ENCODE data around the gene HMGN4.
"Not testable (repeated sequence)": the region's sequence is repeated elsewhere in the genome, so short reads cannot be mapped to it uniquely, and the experiment has no call there.

The HMGN4 gene

DNA sequence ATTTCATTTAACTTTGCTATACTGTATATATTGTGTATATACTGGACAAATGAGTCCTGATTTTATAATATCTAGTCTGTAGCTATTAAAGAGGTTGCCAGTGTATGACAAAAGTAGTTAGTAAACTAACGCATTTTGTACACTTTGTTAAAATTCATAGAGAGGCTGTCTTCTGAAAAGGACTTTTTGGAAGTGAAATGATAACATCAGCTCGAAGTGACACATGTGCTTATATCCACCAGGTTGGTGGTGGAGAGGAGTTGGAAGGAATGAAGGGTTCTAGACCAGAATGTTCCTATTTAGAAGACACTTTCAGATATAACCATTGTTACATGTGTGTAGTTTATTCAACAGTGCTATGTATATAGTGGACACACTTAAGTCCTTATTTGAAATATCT is 13.9 kb upstream of the HMGN4 start:
- DNase-seq = not testable (repeated sequence)

DNA sequence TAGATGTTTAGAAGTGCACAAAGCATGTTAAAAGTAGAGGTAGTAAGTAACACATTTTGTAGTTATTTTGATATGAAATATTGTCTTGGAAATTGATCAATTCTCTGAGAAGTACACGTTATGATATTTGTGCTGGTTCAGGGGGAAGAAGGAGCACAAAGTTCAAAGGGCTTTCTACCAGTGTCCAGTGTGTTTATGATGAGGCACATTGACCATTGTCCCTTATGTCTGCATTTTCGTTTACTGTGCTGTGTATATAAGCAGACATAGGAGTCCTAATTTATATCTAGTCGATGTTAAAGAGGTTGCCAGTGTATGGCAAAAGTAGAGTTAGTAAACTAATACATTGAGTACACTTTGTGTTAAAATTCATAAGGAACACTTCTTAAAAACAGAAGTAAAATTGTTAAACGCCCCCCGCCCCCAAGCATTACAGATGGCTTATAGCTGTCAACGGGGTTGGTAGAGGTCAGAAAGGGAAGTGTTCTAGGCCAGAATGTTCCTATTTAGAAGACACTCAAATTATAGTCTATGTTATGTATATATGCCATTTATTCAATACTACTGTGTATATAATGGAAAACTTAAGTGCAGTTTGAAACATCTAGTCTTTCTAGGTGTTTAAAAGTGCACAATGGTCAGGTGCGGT is 13.3 kb upstream of the HMGN4 start:
- DNase-seq = no peak

DNA sequence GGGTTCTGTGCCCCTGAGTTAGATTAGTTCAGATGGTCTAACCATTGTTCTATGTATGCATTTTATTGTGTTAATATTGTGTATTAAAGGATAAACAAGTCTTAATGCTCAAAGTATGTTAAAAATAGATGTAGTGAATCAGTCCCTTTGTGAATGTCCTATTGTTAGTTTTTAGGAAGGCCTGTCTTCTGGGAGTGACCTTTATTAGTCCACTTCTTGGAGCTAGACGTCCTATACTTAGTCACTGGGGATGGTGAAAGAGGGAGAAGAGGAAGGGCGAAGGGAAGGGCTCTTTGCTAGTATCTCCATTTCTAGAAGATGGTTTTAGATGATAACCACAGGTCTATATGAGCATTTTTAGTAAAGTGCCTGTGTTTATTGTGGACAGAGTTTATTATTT is 12.3 kb upstream of the HMGN4 start:
- no peak for DNase-seq

DNA sequence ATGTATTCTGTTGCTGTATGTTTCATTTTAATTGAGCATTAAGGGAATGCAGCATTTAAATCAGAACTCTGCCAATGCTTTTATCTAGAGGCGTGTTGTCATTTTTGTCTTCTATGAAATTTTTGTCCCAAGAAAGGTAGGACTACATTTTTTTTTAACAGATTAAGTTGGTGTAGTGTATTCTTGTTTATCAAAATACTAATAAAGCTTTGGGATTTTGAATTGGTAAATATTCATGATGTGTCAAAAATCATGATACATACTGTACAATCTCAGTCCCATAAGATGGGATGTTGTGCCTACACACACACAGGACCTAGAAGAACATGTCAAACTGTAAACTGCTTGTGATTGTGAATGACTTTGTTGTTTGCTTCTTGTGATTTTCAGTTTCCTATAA is 11.2 kb upstream of the HMGN4 start:
- no peak for DNase-seq

DNA sequence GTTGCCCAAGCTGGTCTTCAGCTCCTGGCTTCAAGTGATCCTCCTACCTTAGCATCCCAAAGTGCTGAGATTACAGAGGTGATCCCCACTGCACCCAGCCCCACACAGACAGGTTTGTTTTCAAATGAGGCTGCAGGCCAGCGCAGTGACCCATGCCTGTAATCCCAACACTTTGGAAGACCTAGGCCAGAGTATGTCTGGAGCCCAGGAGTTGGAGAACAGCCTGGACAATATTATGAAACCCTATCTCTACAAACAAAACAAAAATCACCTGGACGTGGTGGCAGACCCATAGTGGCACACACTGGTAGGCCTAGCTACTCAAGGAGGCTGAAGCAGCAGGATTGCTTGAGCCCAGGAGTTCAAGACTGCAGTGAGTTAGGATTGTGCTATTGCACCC is 8.0 kb upstream of the HMGN4 start:
- no peak for DNase-seq

DNA sequence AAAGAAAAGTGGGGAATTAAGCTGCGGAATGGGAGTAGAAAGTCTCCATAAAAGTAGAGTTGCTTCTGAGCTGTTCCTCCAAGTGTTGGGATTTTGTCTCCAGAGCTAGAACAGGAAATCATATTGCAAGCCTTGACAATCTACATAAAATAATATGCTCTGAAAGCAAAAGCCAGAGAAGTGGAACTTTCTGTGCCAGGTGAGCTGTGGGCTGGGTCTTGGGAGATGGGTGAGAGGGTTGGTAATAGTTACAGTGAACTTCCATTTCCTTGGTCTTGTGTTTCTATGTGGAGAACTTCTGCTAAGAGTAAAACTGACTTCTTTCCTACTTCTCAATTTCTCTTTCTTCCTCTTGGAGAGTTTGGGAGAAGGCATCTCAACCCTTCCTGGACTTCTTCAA is 6.3 kb upstream of the HMGN4 start:
- DNase-seq = no peak

DNA sequence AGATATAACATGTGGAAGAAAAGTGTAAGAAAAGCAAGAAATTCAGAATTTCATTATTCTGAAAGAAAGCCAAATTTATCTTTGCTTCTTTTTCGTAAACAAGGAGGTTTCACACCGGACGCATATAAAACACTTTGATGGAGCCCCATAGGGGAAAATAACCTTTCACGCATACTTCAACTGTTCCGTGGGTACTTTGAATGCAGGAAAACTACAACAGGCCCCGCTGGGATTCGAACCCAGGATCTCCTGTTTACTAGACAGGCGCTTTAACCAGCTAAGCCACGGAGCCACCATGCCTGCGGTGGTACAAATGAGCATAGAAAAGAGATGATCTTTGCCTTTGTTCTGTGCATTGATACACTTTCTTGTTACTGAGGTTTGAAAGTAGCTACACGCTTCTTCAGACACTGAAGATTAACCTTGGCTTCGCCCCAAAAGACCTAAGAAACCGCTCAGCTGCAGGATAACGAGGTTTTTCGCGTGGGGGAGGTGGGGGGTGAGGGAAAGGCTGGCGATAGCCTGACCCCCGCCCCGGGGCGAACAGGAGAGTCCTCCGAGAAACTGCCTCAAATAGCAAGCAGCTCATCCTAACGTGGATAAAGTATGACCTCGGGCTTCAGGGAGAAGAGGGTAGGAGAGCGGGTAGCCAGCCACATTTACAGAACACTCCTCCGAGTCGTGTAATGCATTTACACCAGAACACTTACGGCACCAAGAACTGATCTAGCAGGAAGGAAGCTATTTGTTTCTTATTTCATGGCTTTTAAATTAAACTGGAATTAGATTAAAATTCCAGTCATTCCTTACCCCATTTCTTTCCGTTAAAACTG is 5.3 kb upstream of the HMGN4 start:
- peak; percentile 75 for DNase-seq

DNA sequence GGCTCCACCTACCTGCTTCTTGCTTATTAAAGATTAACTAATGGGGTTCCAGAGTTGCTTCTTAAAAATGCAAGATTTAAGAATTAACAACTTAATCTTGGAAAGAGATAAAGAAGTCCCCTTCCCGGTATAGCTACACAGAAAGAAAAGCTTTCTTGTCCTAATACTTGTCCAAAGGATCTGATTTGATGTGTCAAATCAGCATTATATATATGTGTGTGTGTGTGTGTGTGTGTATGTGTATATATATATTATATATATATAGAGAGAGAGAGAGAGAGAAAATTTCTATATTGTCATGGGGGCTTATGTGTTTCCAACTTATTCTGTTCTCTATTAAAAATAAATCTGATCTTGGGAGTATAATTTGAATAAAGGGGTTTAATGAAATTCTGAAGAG is 4.6 kb upstream of the HMGN4 start:
- no peak for DNase-seq

DNA sequence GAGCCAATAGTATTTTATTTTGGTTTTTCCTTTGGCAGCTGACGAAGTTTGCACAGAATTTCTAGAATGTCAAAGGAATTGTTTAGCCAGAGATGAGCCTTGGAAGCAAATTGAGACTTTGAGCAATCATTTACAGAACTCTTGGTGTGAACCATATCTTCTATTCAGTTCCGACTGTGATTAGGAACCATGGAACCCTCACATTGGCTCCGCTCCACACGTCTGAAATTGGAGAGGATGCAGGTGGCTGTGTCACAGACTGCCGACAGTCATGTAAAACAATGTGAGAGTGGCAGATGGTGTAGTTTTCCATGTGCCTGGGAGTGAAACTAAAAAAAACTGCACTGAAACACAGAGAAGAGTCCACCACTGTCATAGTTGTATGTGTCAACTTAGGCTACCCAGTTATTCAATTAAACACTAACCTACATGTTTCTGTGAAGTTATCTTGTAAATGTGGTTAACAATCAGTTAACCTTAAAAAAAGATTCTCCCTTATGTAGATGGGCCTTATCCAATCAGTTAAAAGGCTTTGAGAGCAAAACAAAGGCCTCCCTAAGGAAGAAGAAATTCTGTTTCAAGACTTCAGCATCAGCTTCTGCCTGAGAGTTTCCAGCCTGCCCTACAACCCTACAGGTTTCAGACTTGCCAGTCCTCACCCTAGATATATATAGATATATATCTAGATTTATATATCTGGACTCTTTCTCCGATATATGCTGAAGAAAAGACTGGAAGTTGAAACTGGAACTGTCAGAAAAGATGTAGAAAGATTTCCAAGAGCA is 3.3 kb upstream of the HMGN4 start:
- DNase-seq = no peak

DNA sequence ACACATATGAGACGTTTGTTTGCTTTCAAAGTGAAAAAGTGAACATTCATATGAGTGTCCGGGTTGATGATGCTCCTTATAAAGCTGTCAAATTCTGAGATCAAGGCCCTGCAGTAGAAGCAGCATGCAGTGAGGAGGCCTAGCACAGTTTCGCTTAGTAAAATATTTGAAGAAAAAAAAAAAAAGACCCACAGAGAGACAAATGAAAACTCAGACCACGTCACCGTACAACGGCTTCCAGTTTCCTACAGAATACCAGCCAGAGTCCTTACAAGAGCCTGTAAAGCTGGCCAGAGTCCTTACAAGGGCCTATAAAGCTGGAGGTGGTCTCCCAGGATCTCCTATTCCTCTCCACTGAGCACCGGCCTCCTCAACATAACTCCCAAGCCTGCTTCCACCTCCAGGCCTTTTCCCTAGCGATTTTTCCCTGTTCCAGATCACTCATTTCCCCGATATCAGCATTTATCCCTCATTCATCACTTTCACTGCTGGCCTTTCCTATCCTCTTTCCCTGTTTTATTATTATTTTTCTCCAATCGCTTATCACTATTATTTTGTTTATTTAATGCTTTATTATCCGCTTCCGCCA is 1.5 kb upstream of the HMGN4 start:
- DNase-seq = peak; percentile 57

DNA sequence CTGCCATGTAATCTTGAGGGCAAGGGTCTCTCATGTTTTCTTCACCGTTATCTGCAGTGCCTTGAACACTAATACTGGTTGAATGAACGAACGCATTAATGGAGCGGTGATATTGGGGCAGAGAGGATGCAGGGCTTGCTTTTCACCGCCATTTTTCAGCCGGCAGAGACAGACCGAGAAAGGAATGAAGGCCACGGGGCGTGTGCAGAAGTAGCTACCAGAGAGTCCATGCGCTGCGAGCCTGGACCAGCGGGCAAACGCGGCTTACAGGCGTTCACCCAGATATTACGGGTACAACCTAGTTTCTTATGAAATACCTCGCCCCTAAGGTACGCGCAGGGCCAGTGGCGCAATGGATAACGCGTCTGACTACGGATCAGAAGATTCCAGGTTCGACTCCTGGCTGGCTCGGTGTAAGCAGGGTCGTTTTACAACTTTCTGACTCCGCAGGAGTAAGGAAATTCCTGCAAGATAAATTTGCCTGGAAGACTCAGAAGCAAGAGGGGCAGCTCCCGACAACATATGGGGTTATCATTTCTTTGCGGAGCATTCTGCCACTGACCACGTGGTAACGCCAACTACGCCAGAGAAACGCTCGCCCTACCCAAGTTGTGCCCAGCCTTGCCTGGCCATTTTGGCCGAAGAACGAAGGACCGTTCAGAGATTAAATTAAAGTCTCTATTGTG is 863 bp upstream of the HMGN4 start:
- DNase-seq = peak; percentile 87

DNA sequence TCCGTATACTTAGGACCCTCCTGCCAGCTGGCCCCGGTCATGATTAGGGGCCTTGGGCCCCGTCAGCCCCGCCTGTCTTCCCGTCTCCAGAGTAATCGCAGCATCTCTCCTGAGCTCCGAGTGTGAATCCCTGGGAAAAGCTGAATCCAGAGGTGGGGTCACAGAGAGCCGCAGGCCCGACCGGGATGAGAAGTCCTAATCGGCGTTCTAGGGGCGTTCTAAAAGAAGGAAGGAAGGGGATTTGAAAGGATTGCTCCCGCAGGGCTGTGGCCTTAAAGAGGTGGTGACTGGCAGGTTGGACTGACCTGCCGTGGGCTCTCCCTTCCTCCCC is 371 bp downstream of the HMGN4 start:
- no peak for DNase-seq

DNA sequence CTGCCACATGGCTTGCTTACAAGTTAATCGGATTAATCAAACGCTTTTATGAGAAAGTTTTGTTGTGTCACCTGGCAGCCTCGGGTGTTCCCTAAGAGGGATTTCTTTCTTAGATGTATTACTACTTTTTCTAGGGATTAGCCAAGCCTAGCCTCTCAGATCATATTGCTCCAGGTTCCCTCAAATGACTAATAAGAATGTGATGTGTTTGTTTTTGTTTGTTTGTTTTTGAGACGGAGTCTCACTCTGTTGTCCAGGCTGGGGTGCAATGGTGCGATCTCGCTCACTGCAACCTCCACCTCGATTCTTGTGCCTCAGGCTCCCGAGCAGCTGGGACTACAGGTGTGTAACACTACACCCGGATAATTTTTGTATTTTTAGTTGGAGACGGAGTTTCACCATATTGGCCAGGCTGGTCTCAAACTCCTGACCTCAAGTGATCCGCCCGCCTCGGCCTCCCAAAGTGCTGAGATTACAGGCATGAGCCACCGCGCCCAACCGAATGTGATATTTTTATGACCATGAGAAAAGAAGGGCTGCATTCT is 977 bp downstream of the HMGN4 start:
- no peak for DNase-seq

DNA sequence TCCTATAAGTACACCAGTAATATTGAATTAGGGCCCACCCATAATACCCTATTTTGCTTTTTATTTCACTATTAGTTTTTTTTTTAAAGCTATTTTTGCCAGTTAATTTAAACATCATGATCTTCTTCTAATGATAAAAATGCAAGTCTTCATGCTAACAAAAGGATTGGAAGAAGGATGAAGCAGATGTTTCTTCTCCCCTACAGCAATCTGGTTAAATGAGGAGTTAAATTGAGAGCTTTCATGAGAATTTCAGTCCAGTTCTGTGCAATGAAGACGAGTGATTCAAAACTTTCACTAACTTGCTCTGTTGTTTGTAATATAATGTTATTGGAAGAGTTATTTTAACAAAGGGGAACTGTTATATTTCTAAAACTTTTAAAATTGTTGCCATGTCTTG is 3.4 kb downstream of the HMGN4 start:
- no peak for DNase-seq

DNA sequence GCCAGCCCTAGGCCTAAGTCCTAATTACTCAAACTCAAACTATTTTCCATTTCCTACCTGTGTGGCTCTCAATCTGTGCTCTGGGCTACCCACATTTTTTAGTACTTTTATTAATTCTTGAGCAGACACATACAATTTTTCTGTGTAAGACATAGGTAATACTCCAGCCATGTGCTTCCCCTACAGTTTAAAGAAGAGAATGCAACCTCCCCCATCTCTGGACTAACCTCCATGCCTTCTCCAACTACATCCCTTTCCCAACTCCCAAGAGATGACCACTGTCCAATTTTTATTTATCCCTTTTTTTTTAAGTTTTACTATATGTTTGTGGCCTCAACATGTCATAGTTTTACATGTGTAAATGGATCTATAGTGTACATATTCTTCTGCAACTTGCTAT is 5.8 kb downstream of the HMGN4 start:
- no peak for DNase-seq

DNA sequence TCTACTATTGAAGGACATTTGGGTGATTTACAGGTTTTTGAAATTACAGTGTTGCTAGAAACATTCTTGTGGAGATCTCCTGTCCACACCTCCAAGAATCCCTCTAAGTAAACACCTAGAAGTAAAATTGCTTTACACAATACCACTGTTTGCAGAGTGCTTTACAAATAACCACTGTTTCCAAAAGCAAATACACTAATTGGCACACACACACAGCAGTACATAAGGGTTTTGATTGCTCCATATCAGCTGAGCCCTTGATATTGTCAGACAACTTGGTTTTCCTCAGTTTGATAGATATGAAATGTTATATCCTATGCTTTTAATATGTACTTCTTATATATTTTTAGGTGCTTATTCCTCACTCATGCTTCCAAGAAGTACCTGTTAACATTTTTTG is 6.3 kb downstream of the HMGN4 start:
- no peak for DNase-seq

DNA sequence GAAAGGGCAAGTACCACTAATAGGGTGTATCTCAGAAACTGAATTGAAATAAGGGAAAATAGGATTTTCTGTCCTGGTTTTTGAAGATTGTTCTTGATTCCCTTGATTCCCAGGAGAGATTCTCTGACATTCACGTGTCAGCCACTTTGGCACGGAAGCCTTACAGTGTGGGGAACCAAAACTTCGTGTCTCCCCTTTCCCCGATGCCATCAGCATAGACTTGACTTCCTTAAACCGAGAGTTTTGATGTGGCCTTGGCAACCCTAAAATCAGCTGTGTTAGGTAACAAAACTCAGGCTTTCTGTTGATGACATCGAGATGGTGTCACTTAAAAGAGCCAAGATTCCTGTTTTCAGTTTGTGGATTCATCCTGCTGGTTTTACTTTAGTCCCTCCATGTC is 7.5 kb downstream of the HMGN4 start:
- no peak for DNase-seq

DNA sequence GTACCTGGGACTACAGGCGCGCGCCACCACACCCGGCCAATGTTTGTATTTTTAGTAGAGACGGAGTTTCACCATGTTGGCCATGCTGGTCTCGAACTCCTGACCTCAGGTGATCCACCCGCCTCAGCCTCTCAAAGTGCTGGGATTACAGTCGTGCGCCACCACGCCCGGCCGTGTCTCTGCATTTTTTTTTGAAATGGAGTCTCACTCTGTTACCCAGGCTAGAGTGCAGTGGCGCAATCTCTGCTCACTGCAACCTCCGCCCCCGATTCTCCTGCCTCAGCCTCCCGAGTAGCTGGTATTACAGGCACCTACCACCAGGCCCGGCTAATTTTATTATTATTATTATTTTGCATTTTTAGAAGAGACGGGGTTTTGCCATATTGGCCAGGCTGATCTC is 9.2 kb downstream of the HMGN4 start:
- not testable (repeated sequence) for DNase-seq

DNA sequence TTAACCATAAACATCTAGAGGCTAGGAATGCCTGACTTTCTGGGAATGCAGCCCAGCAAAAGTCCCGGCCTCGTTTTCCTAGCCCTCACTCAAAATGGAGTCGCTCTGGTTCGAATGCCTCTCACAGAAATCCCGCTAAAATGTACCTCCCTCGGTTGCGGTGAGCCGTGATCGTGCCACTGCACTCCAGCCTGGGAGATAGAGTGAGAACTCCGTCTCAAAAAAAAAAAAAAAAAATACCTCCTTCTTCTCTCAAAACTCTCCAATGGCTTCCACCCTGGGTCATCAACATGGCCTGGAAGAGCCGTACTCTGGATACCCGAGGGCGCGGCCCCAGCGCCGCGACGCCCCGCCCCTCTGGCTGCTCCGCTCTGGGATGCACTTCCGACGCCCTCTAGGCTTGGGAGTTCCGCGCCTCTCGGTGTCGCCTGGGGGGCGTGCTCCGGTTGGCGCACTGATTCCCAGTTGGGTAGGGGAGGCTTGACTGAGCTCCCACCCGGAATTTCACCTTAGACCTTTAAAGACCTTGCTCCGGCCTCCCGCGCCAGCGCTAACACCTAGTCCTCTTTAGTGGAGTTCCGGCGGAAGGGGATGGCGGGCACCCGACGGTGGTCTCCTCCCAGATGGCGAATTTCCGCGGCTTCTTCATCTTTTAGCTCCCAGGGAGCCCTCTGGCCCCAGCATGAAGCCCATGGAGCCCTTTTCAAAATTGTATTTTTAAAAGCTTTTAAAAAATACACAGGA is 12.3 kb downstream of the HMGN4 start:
- DNase-seq = no peak

DNA sequence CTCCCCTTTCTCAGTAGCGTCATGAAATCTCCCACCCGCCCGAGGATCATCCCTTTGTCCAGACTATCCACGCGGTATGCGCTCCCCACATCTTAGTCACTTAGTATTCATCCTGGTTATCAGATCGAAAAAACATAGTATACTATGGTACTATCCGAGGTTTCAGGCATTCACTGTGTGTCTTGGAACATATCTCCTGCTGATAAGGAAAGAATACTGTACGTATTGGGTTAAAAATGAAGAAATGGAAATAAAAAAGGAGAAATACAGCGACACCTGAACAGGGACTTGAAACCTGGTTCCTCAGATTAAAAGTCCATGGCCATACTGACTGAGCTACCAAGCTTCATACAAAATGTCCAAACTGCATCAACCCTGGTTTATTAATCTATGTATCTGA is 14.0 kb downstream of the HMGN4 start:
- no peak for DNase-seq

DNA sequence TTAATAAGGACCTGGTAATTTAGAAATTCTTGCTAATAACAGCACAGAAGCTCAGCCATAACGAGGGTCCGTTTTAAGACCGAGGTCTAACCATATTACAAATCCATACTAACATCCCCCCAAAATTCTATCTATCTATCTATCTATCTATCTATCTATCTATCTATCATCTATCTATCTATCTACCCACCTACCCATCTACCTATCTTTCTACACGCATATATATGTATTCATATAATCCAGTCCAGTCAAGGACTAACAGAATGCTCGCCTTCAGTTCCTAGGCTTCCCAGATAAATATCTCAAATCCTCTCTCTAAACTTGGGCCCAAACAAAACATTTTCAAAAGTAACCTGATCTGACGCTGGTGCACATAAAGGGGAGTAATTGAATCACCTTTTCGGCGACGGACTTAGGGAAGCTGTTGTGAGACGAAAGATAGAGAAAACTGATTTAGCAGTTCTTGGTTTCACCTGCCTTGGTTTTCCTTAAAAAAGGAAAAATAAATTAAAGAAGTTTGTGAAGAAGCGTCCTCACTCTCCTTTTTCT is 14.5 kb downstream of the HMGN4 start:
- DNase-seq = no peak

DNA sequence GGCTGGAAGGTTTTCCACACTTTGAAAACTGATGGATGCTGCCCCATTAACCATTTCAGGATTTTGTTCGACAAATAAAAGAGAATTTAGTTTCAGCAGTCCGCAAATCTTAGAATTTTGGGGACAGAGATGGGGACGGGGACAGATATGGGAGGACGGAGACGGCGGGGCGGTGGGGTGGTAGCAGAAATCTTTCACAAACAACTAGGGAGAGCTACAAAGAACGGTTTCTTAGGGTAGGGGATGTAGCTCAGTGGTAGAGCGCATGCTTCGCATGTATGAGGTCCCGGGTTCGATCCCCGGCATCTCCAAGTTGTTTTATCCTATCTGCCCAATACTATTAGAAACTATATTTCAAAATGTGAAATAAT is 15.1 kb downstream of the HMGN4 start:
- DNase-seq = peak; percentile 48
